ENCODE data around the gene KIF6. TPM values are rescaled to one million over a fixed set of nuclear protein-coding genes. Genes with fewer than 3 reads are reported as not detected.

Gene KIF6
- polyA plus RNA-seq, 1 donor (not counting 4 experiments of a cell fraction or from before 2014, with no cell fraction given), result 0.14 TPM

DNA sequence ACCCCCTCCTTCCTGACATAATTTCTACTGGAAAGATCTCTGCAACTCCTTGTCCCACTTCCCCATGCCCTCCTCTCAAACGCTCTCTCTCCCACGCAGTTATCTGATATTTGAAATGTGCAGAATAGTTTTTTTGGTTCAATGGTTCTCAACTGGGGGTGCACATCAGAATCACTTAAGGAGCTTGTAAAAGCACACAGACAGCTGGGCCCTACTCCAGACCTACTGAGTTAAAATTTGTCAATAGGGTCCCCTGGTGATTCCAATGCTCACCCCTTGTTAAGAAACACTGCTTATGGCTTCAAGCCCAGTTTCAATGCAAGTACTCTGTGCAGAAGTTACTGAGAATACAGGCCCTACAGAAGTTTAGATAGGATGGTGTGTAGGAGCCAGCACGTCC, 357.5 kb downstream of the KIF6 start:
- dilution Hi-C loops (cut with MboI; ENCODE audit: extremely low pct_ligation_motif_present, low sequenced_read_pairs), result no loop called here
- Histone ChIP-seq H3K4me2 (ENCODE audit: control insufficient read depth, extremely low read depth, insufficient read depth, low read depth, low read length) (no peak overlapping the region), H3K27ac (ENCODE audit: control insufficient read depth, insufficient read depth, low read length) (no peak overlapping the region), H3K27me3 (ENCODE audit: control insufficient read depth, extremely low read depth, insufficient read depth, low read length) (no peaks in the 10 kb centered on the region), H3K79me2 (ENCODE audit: control insufficient read depth, insufficient read depth, low read length) (no peaks in the 10 kb centered on the region), H3K4me3 (ENCODE audit: control insufficient read depth in 2 of 3, extremely low read depth in 1 of 3, insufficient read depth in 2 of 3, low read depth in 1 of 3, low read length in 3 of 3) (no peak overlapping the region), H3K36me3 (ENCODE audit: control insufficient read depth in 2 of 2, extremely low read depth in 1 of 2, insufficient read depth in 2 of 2, low read length in 2 of 2) (no peaks in the 10 kb centered on the region), H4K20me1 (ENCODE audit: control insufficient read depth, extremely low read depth, insufficient read depth, low read length) (no peaks in the 10 kb centered on the region), H3K9me1 (ENCODE audit: control insufficient read depth, extremely low read depth, insufficient read depth, low read length) (no peaks in the 10 kb centered on the region), H2AFZ (ENCODE audit: control insufficient read depth, low read length) (no peak overlapping the region), H3K9me3 (ENCODE audit: control insufficient read depth, low read depth, low read length) (no peaks in the 10 kb centered on the region), H3K9ac (ENCODE audit: control insufficient read depth, extremely low read depth, insufficient read depth, low read length) (no peak overlapping the region), H3K4me1 (ENCODE audit: control insufficient read depth, extremely low read depth, insufficient read depth, low read length) (no peaks in the 10 kb centered on the region)
- FAIRE-seq, result no peak
- TF ChIP-seq EZH2 (IDR thresholded peaks at IDR 0.05; ENCODE audit: low read length), result no peak
- TF ChIP-seq, protein P1, sequence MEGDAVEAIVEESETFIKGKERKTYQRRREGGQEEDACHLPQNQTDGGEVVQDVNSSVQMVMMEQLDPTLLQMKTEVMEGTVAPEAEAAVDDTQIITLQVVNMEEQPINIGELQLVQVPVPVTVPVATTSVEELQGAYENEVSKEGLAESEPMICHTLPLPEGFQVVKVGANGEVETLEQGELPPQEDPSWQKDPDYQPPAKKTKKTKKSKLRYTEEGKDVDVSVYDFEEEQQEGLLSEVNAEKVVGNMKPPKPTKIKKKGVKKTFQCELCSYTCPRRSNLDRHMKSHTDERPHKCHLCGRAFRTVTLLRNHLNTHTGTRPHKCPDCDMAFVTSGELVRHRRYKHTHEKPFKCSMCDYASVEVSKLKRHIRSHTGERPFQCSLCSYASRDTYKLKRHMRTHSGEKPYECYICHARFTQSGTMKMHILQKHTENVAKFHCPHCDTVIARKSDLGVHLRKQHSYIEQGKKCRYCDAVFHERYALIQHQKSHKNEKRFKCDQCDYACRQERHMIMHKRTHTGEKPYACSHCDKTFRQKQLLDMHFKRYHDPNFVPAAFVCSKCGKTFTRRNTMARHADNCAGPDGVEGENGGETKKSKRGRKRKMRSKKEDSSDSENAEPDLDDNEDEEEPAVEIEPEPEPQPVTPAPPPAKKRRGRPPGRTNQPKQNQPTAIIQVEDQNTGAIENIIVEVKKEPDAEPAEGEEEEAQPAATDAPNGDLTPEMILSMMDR (optimal IDR thresholded peaks at IDR 0.05 in 1 of 3, IDR thresholded peaks at IDR 0.05 in 1 of 3, conservative IDR thresholded peaks at IDR 0.05 in 1 of 3; ENCODE audit: extremely low read depth in 1 of 3, insufficient read depth in 2 of 3, low read length in 3 of 3), result no peak
- no peak for DNase-seq (ENCODE audit: low read depth, low spot score)

DNA sequence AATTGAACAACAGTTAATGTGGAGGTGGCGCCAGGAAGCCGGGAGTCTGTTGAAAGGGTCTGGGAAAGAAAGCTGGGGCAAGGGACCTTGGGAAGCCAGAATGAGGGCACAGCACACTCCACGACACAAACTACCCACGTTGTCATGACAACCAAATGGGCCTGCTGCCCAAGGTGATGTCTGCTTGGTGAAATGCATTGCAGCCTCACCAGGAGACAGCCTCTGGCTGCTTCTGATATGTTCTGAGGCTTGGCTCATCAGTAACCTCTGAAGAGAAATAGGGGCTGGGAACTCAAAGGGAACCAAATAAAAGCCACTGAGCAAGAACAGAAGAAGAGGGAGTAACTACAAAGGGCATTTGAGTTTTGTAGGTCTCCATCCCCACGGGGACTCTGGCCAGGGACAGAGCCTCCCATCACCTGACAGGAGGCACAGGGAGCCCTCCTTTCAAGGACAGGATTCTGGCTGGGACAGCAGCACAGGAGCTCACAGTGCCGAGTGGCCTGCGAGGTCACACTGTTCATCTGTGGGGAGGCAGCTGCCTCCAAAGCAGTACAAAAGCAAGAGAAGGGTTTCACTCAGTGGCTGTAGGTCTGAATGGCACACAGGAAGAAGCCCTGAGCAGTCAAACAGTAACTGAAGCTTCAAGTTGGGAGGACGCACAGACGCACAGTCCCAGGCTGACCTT, 358.1 kb downstream of the KIF6 start:
- H3K9ac ChIP-seq (ENCODE audit: control insufficient read depth, extremely low read depth, insufficient read depth, low read length), result no peak overlapping the region
- no peak overlapping the region for H3K4me3 ChIP-seq (ENCODE audit: control insufficient read depth in 2 of 3, extremely low read depth in 1 of 3, insufficient read depth in 2 of 3, low read depth in 1 of 3, low read length in 3 of 3)
- H2AFZ ChIP-seq (ENCODE audit: control insufficient read depth, low read length), result no peak overlapping the region
- H3K4me1 ChIP-seq (ENCODE audit: control insufficient read depth, extremely low read depth, insufficient read depth, low read length), result no peaks in the 10 kb centered on the region
- DNase-seq (ENCODE audit: low read depth, low spot score) (no peak), FAIRE-seq (no peak)
- TF ChIP-seq EZH2 (IDR thresholded peaks at IDR 0.05; ENCODE audit: low read length), result no peak
- TF ChIP-seq, protein P1 (optimal IDR thresholded peaks at IDR 0.05 in 1 of 3, IDR thresholded peaks at IDR 0.05 in 1 of 3, conservative IDR thresholded peaks at IDR 0.05 in 1 of 3; ENCODE audit: extremely low read depth in 1 of 3, insufficient read depth in 2 of 3, low read length in 3 of 3), result no peak
- no peaks in the 10 kb centered on the region for H3K9me3 ChIP-seq (ENCODE audit: control insufficient read depth, low read depth, low read length)
- H3K9me1 ChIP-seq (ENCODE audit: control insufficient read depth, extremely low read depth, insufficient read depth, low read length), result no peaks in the 10 kb centered on the region
- H3K27ac ChIP-seq (ENCODE audit: control insufficient read depth, insufficient read depth, low read length), result no peak overlapping the region
- no peak overlapping the region for H3K4me2 ChIP-seq (ENCODE audit: control insufficient read depth, extremely low read depth, insufficient read depth, low read depth, low read length)
- no peaks in the 10 kb centered on the region for H4K20me1 ChIP-seq (ENCODE audit: control insufficient read depth, extremely low read depth, insufficient read depth, low read length)
- dilution Hi-C loops (cut with MboI; ENCODE audit: extremely low pct_ligation_motif_present, low sequenced_read_pairs), result no loop called here
- H3K27me3 ChIP-seq (ENCODE audit: control insufficient read depth, extremely low read depth, insufficient read depth, low read length), result no peaks in the 10 kb centered on the region
- no peaks in the 10 kb centered on the region for H3K79me2 ChIP-seq (ENCODE audit: control insufficient read depth, insufficient read depth, low read length)
- no peaks in the 10 kb centered on the region for H3K36me3 ChIP-seq (ENCODE audit: control insufficient read depth in 2 of 2, extremely low read depth in 1 of 2, insufficient read depth in 2 of 2, low read length in 2 of 2)
